KMS-11 (cell line): Measurements from ENCODE around the gene PRSS33.

Experiments used
- H2AFZ ChIP-seq: fragments of 200-600 bp; sonication (generic); 2 replicates; pipeline ENCODE4 v1.6.1; 2016; ENCODE audit warnings: antibody characterized with exemption, mixed run types, low read depth
- H3K27ac ChIP-seq: fragments of 200-600 bp; sonication (generic); 2 replicates; pipeline ENCODE4 v1.6.1; 2016; ENCODE audit warnings: mild to moderate bottlenecking, mixed run types
- H3K27me3 ChIP-seq: fragments of 200-600 bp; sonication (generic); 2 replicates; pipeline ENCODE4 v1.6.1; 2017; ENCODE audit warnings: mild to moderate bottlenecking, low read depth, mixed run types, moderate library complexity; ENCODE audit not compliant: insufficient read depth
- H3K36me3 ChIP-seq: fragments of 200-600 bp; sonication (generic); 2 replicates; pipeline ENCODE4 v1.6.1; 2017; ENCODE audit warnings: mild to moderate bottlenecking, mixed run types; ENCODE audit not compliant: insufficient read depth
- H3K4me1 ChIP-seq: fragments of 200-600 bp; sonication (generic); 2 replicates; pipeline ENCODE4 v1.6.1; 2016; ENCODE audit warnings: mild to moderate bottlenecking, low read depth, mixed run types; ENCODE audit not compliant: poor library complexity, severe bottlenecking
- H3K4me2 ChIP-seq: fragments of 200-600 bp; sonication (generic); 2 replicates; pipeline ENCODE4 v1.7.0; 2016; ENCODE audit warnings: mild to moderate bottlenecking, mixed run types
- H3K4me3 ChIP-seq: fragments of 200-600 bp; sonication (generic); IDR thresholded peaks from 2 replicates; pipeline ENCODE4 v1.6.1; 2017; ENCODE audit warnings: low read depth, low read length, mixed read lengths; ENCODE audit not compliant: insufficient read depth
- H3K79me2 ChIP-seq: fragments of 200-600 bp; sonication (generic); 2 replicates; pipeline ENCODE4 v1.6.1; 2016; ENCODE audit warnings: low read depth, mixed run types; ENCODE audit not compliant: insufficient read depth
- H3K9ac ChIP-seq: fragments of 200-600 bp; sonication (generic); 2 replicates; pipeline ENCODE4 v1.6.1; 2016; ENCODE audit warnings: mild to moderate bottlenecking, mixed run types
- H4K20me1 ChIP-seq: fragments of 200-600 bp; sonication (generic); 2 replicates; pipeline ENCODE4 v1.6.1; 2016; ENCODE audit warnings: mild to moderate bottlenecking, mixed run types; ENCODE audit not compliant: insufficient read depth
- TF ChIP-seq, protein P1 (sequence below): fragments of 200-600 bp; sonication (generic); conservative IDR thresholded peaks from 2 replicates; pipeline ENCODE4 v1.6.1; 2017; ENCODE audit warnings: low read depth, mild to moderate bottlenecking, antibody characterized with exemption, low read length, moderate library complexity, mixed read lengths

Gene PRSS33

GRCh38 chr16:2767891-2768290 is 19.5 kb downstream of the PRSS33 start:
- Histone ChIP-seq H4K20me1 (no peaks in the 10 kb centered on the region), H3K9ac (no peak overlapping the region), H3K4me1 (no peaks in the 10 kb centered on the region), H3K79me2 (peaks cover 29% of the 10 kb centered on the region), H3K36me3 (peaks cover 37% of the 10 kb centered on the region; the same call in 1 of the 2 replicates), H3K4me3 (no peak overlapping the region), H3K27ac (no peak overlapping the region), H2AFZ (no peak overlapping the region), H3K27me3 (no peaks in the 10 kb centered on the region), H3K4me2 (no peak overlapping the region)
- TF ChIP-seq, protein P1, sequence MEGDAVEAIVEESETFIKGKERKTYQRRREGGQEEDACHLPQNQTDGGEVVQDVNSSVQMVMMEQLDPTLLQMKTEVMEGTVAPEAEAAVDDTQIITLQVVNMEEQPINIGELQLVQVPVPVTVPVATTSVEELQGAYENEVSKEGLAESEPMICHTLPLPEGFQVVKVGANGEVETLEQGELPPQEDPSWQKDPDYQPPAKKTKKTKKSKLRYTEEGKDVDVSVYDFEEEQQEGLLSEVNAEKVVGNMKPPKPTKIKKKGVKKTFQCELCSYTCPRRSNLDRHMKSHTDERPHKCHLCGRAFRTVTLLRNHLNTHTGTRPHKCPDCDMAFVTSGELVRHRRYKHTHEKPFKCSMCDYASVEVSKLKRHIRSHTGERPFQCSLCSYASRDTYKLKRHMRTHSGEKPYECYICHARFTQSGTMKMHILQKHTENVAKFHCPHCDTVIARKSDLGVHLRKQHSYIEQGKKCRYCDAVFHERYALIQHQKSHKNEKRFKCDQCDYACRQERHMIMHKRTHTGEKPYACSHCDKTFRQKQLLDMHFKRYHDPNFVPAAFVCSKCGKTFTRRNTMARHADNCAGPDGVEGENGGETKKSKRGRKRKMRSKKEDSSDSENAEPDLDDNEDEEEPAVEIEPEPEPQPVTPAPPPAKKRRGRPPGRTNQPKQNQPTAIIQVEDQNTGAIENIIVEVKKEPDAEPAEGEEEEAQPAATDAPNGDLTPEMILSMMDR = no peak

- Histone ChIP-seq H3K27me3 (no peaks in the 10 kb centered on the region), H2AFZ (no peak overlapping the region), H3K79me2 (peaks cover 36% of the 10 kb centered on the region), H3K4me2 (no peak overlapping the region), H3K4me1 (no peaks in the 10 kb centered on the region), H3K4me3 (no peak overlapping the region), H3K27ac (no peak overlapping the region), H3K9ac (no peak overlapping the region), H3K36me3 (peaks cover 44% of the 10 kb centered on the region; the same call in 1 of the 2 replicates), H4K20me1 (no peaks in the 10 kb centered on the region)
- TF ChIP-seq, protein P1 = no peak
Observed at GRCh38 chr16:2767140-2767731, 20.1 kb downstream of the PRSS33 start.

GRCh38 chr16:2766430-2767139 is 20.8 kb downstream of the PRSS33 start:
- Histone ChIP-seq H3K4me3 (no peak overlapping the region), H3K27ac (no peak overlapping the region), H3K27me3 (no peaks in the 10 kb centered on the region), H3K4me1 (no peaks in the 10 kb centered on the region), H4K20me1 (no peaks in the 10 kb centered on the region), H3K9ac (no peak overlapping the region), H2AFZ (no peak overlapping the region), H3K79me2 (peaks cover 42% of the 10 kb centered on the region), H3K36me3 (peaks cover 50% of the 10 kb centered on the region; the same call in 1 of the 2 replicates), H3K4me2 (no peak overlapping the region)
- TF ChIP-seq, protein P1 = no peak

- Histone ChIP-seq H3K27me3 (no peaks in the 10 kb centered on the region), H3K4me3 (no peak overlapping the region), H3K27ac (no peak overlapping the region), H3K4me1 (no peaks in the 10 kb centered on the region), H4K20me1 (no peaks in the 10 kb centered on the region), H3K4me2 (no peak overlapping the region), H3K79me2 (peaks cover 51% of the 10 kb centered on the region), H3K9ac (no peak overlapping the region), H2AFZ (no peak overlapping the region), H3K36me3 (peaks cover 59% of the 10 kb centered on the region)
- TF ChIP-seq, protein P1 = no peak
Observed at GRCh38 chr16:2765462-2766404, 21.6 kb downstream of the PRSS33 start.
